Activated CD8-positive, alpha-beta memory T cell treated with anti-CD3 and anti-CD28 coated beads, Interleukin-2, amount 50 U/mL, for 24 hours (primary cell): ENCODE measurements around the gene CALML5.

Source experiments
- DNase-seq: peaks from one replicate; pipeline ENCODE4 v3.0.0-alpha.2; 2020; ENCODE audit errors: extremely low read depth

Gene CALML5

GRCh38 chr10:5515948-5516761 is 16.8 kb upstream of the CALML5 start:
- DNase-seq: no peak

- DNase-seq: no peak
These were observed 15.0 kb upstream of the CALML5 start for GRCh38 chr10:5514226-5514850.

GRCh38 chr10:5512881-5513612 is 13.7 kb upstream of the CALML5 start:
- no peak for DNase-seq

GRCh38 chr10:5512331-5512730 is 13.0 kb upstream of the CALML5 start:
- DNase-seq: no peak

- DNase-seq: no peak
These were observed 12.5 kb upstream of the CALML5 start for GRCh38 chr10:5511885-5512280.

DNA sequence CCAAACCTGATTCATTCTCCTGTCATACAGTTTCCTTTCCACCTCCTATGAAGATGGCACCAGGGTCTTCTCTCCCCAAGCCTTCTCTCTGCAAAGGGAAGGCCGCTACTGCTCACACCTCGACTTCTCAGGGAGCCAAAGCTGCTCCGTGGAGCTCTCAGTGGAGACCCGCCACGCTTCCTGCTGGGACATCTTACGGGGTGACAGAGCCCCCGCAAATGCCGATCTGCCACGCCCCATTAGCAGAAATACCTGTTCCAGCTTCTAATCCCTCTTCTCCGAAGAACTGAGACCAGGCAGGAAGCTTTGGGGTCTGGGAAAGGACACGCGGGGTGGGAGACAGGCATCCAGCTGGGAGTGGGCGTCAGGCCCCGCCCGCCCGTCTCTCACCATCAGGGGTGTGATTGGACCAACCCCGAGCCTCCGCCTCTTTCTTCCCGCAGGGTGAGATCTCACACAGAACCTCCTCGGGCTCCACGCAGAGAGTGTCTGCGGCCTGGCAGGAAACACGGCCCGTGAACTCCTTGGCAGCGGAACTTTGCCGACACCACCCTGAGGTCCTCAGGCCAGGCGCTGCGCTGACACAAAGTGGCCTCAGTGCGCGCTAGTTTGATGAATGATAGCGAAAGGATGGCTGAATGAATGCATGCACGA is 12.0 kb upstream of the CALML5 start:
- DNase-seq: no peak

DNA sequence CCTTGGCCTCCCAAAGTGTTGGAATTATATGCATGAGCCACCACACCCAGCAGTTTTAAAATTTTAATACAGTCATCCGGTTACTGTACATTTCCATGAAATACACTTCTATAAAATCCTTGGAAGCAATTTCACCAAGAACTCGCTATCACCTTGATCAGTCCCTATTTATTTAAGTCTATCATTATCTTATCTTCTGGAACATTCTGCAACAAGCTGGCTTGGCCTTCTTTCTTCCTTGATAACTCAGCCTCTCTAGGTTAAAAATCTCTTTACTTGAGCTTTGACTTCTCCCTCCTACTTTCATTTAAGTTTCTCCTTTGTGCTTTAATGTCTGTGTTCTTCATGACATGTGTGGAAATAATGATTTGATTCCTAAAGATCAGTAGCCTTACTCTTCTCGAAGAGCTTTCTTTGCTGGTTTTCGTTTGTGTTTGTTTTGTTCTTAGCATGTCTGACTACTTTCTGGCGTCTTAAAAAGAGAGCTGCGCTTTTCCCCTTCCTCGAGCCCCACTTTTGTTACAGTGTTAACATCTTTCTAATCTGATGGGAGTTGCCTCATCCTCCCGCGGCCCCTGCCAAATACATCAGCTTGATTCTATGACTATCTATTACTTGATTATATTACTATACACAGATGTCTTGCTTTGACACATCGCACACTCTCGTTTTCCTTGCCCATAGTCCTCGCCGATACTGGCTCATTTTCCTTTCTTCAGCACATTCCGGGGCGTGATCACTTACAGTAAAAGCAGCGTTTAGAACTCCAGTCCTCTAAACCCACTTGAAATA is 11.1 kb upstream of the CALML5 start:
- DNase-seq: no peak

GRCh38 chr10:5509691-5510090 is 10.3 kb upstream of the CALML5 start:
- DNase-seq: no peak

- no peak for DNase-seq
These were observed 9.9 kb upstream of the CALML5 start for GRCh38 chr10:5509236-5509635.

DNA sequence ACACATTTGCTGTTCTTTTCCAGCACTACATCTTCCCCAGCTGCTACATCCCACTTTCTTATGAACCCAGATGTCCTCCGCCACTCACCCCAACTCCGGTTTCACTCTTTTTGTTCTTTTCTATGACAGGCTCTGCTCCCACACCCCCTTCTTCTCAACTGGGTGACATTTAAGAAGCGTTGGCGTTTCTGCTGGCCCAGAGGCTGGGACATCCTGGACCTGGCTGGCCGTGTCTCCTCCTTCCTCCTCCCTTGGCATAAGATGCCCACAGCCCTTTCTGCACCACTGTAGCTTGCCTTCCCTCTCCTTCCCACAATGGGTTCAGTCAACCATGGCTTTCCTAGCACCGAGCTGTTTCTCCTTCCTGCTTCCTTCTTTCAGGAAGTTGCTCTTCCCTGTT is 9.4 kb upstream of the CALML5 start:
- no peak for DNase-seq

- DNase-seq: no peak
These were observed 8.8 kb upstream of the CALML5 start for GRCh38 chr10:5508161-5508604.

DNA sequence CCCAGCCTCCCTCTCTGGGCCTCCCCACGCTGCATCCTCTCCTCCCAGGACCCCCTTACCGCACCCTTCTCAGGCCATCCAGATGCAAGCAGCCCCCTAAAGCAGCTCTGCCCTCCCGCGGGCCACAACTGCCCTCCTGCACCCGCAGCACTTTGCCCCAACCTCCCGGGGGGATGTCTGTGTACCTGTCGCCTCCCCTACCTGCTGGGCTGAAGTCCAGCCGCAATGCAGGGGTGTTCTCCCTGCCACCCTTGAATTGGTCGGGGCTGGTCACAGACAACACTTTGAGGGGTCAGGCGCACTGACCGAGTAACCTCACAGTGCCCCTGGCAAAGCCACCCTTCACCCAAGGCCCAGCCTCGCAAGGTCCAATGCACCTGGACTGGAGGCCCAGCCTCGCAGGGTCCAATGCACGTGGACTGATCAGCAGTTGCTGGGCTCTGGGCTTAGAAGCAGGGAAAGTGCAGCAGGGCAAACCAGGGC is 8.3 kb upstream of the CALML5 start:
- DNase-seq: no peak

DNA sequence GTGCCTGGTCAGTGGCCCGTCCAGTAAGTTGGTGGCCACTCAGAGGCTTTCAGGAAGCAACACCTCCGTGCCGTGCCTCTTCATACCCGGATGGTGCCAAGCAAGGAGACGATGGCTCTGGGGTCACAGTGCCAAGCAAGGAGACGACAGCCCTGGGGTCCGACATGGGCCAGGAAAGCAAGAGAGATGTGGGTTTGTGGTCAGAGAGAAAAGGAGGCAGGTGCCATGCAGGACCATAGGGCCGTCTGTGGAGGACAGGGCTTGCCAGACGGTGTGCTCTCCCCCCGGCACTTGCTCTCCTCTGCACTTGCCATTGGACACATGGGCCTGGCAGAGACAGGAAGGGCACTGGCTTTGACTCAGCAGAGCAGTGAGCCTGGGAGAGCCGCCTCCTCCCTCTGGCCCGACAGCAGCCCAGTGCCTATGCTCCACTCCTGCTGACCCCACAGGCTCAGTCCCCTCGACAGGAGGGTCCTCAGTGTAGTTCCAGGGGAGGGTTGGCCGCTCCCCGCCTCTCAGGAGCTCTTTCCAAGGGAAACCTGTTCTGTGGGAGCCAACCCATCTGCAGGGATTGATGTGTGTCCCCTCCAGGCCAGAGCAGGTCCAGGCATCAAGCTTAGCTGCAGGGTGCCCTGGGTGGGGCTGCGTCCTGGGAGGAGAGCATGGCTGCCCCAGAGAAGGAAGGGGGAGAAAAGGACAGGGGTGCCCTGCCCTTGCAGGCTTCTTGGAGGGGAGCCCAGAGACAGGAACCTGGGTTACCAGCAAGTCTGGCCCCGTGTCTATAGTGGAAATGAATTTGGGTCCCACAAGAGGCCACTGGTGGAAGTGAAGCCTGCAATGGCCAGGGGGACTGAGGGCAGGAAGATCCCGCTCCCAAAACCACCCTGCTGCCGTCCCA is 7.6 kb upstream of the CALML5 start:
- no peak for DNase-seq

DNA sequence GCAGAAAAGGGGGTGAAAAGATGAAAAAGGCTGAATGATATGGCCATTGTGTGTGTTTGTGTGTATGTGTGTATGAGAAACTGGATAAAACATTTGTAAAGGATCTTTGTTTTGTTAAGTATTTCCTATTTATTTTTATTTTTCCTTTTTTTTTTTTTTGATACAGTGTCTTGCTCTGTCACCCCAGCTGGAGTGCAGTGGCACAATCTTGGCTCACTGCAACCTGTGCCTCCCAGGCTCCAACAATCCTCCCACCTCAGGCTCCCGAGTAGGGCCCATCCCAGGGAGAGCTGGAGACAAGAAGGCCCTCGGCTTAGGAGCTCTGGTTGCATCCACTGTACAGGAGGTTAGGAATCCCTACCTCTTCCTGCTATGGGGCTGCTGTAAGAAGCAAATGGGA is 6.9 kb upstream of the CALML5 start:
- DNase-seq: no peak

- no peak for DNase-seq
These were observed 5.0 kb upstream of the CALML5 start for GRCh38 chr10:5504146-5505072.

- no peak for DNase-seq
These were observed 4.1 kb upstream of the CALML5 start for GRCh38 chr10:5503477-5503835.

- DNase-seq: no peak
These were observed 3.5 kb upstream of the CALML5 start for GRCh38 chr10:5502571-5503476.

DNA sequence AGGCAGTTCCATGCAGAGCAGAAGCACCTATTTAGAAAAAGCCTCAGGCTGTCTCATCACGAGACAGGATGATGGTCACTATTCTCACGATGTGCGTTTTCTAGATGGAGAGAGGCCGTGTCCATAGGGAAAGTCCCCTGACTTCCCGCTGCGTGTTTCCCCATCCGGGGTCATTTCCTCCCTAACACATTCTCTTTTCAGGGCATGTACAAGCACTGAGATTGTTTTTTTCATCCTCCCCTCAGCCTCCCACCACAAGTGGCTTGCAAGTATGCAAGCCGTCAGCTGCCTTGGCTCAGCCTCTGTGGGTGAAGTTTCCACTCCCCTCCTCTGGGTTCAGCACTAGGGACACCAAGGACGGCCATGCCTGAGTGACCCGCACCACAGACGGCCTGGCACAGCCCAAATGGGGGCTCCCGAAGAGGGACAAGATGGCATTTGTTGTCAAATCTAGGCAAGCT is 2.7 kb upstream of the CALML5 start:
- no peak for DNase-seq
